ENCODE data around the gene LRIT1. TPM values are rescaled to one million over a fixed set of nuclear protein-coding genes. Genes with fewer than 3 reads are reported as not detected.

LRIT1 gene
- total and polyA plus RNA-seq, 3 donors from 2014 or later, result 4.0 to 12.8 (median 6.6) TPM

GRCh38 chr10:84230359-84230758 lies 11.0 kb downstream of the LRIT1 start:
- DNase-seq, result no peak
- TF ChIP-seq POLR2A (IDR thresholded peaks at IDR 0.05), result no peak
- TF ChIP-seq, protein P1, sequence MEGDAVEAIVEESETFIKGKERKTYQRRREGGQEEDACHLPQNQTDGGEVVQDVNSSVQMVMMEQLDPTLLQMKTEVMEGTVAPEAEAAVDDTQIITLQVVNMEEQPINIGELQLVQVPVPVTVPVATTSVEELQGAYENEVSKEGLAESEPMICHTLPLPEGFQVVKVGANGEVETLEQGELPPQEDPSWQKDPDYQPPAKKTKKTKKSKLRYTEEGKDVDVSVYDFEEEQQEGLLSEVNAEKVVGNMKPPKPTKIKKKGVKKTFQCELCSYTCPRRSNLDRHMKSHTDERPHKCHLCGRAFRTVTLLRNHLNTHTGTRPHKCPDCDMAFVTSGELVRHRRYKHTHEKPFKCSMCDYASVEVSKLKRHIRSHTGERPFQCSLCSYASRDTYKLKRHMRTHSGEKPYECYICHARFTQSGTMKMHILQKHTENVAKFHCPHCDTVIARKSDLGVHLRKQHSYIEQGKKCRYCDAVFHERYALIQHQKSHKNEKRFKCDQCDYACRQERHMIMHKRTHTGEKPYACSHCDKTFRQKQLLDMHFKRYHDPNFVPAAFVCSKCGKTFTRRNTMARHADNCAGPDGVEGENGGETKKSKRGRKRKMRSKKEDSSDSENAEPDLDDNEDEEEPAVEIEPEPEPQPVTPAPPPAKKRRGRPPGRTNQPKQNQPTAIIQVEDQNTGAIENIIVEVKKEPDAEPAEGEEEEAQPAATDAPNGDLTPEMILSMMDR (IDR thresholded peaks at IDR 0.05), result no peak
- no peak overlapping the region for H3K4me3 ChIP-seq
- WGBS, 2 donors, result 75 to 90% methylated on average over 1 of the region's 1 CpG
- no peaks in the 10 kb centered on the region for H3K9me3 ChIP-seq
- no peaks in the 10 kb centered on the region for H3K27me3 ChIP-seq
- intact Hi-C loops (cut with DNase I; ENCODE audit: low total_unique reads), result loop anchor here (5.0 kb wide), 1 partner anchor 37 kb away; no protein-coding TSS in a partner anchor
- H3K27ac ChIP-seq, result no peak overlapping the region
- no peaks in the 10 kb centered on the region for H3K4me1 ChIP-seq
- H3K36me3 ChIP-seq (ENCODE audit: low read depth, missing control alignments), result no peaks in the 10 kb centered on the region

- no peak for DNase-seq
- Histone ChIP-seq H3K4me3 (no peak overlapping the region), H3K36me3 (ENCODE audit: low read depth, missing control alignments) (no peaks in the 10 kb centered on the region), H3K9me3 (no peaks in the 10 kb centered on the region), H3K4me1 (no peaks in the 10 kb centered on the region), H3K27ac (no peak overlapping the region), H3K27me3 (no peaks in the 10 kb centered on the region)
- TF ChIP-seq, protein P1 (IDR thresholded peaks at IDR 0.05), result no peak
- TF ChIP-seq POLR2A (IDR thresholded peaks at IDR 0.05), result no peak
- WGBS, 2 donors, result 77 to 83% methylated on average over 4 of the region's 4 CpGs
- intact Hi-C loops (cut with DNase I; ENCODE audit: low total_unique reads), result no loop called here
These were observed 13.5 kb downstream of the LRIT1 start for GRCh38 chr10:84227810-84228209.

- no peak for DNase-seq
- intact Hi-C loops (cut with DNase I; ENCODE audit: low total_unique reads), result no loop called here
- H3K9me3 ChIP-seq, result no peaks in the 10 kb centered on the region
- no peaks in the 10 kb centered on the region for H3K27me3 ChIP-seq
- no peak overlapping the region for H3K4me3 ChIP-seq
- TF ChIP-seq, protein P1 (IDR thresholded peaks at IDR 0.05), result no peak
- TF ChIP-seq POLR2A (IDR thresholded peaks at IDR 0.05), result no peak
- WGBS, 2 donors, result 71 to 88% methylated on average over 3 of the region's 3 CpGs
- no peaks in the 10 kb centered on the region for H3K4me1 ChIP-seq
- no peak overlapping the region for H3K27ac ChIP-seq
- no peaks in the 10 kb centered on the region for H3K36me3 ChIP-seq (ENCODE audit: low read depth, missing control alignments)
These were observed 14.7 kb downstream of the LRIT1 start for GRCh38 chr10:84226616-84227015.

GRCh38 chr10:84225427-84226173 lies 15.7 kb downstream of the LRIT1 start, which contains the start of gene LRIT2:
TSS of gene LRIT2 (minus strand) at chr10:84225544. CDS start at chr10:84225520, 24 bp downstream.
- no peak for TF ChIP-seq POLR2A (IDR thresholded peaks at IDR 0.05)
- TF ChIP-seq, protein P1 (IDR thresholded peaks at IDR 0.05), result no peak
- no peak for DNase-seq
- Histone ChIP-seq H3K27me3 (no peaks in the 10 kb centered on the region), H3K27ac (no peak within 1 kb of the TSS), H3K36me3 (ENCODE audit: low read depth, missing control alignments) (no peaks in the 10 kb centered on the region), H3K4me3 (no peak within 1 kb of the TSS), H3K9me3 (no peaks in the 10 kb centered on the region), H3K4me1 (no peaks in the 10 kb centered on the region)
- 66 to 74% methylated on average over 6 of the region's 6 CpGs for whole genome bisulfite sequencing, 2 donors
- intact Hi-C loops (cut with DNase I; ENCODE audit: low total_unique reads), result no loop called here
